Measurements from ENCODE around the gene TMEM237.

Gene TMEM237

GRCh38 chr2:201642579-201643215, 606 bp downstream of the TMEM237 start:
- in situ Hi-C loops (cut with MboI; ENCODE audit: low sequenced_read_pairs), result no loop called here

DNA sequence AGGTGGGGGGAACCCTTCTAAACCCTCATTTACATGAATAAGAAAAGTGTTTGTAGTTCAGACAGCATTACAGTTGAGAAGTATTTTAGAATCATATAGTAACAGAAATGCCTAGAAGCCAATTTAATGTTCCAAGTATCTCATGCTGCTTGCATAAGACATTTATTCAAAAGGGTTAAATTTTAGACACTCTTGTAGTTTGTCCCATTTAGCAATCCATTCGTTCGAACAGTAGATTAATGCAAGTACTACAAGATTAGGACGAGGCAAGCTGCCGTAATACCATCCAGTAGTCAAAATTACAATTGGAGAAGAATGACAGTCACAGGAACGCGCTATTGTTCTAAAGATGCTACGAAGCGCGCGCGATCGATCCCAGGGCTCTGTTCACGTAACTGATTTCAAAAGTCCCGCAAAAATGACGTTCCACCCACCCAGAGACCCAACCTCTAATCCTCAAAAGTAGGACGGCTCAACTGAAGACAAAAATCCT, 1.2 kb downstream of the TMEM237 start:
- in situ Hi-C loops (cut with MboI; ENCODE audit: low sequenced_read_pairs), result no loop called here

DNA sequence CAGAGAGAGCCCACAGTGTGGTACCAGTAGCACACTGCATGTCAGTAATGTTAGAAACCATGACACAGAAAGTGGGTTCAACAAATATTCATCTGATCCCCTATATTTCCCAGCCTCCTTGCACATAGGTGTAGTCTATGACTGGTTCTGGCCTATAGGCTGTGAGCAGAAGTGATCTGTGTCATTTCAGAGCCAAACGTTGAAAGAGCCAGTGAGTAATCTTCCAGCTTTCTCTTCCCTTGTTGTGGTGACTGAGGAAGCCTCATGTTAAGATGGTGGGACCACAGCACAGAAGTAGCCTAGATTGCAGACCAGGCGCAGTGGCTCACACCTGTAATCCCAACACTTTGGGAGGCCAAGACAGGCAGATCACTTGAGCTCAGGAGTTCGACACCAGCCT, 4.1 kb downstream of the TMEM237 start:
- in situ Hi-C loops (cut with MboI; ENCODE audit: low sequenced_read_pairs), result no loop called here

DNA sequence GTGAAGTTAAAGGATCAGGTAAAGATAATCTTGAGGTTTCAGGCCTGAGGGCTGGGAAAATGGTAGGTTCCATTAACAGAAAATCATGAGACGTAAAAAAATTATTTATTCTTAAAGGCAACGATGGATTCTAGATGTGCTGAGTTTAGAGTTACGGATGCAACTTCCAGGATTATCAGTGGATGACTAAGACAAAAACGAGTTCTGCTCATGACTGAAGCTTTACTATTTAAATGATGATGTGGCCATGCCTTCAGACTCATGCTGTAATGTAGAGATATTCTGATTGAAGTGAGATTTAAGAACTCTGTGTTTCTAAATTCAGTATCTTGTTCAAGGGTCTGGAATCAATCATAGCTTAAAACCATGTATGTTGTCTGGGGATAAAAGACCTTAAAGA, 5.0 kb downstream of the TMEM237 start:
- in situ Hi-C loops (cut with MboI; ENCODE audit: low sequenced_read_pairs), result no loop called here

- in situ Hi-C loops (cut with MboI; ENCODE audit: low sequenced_read_pairs), result no loop called here
Observed at GRCh38 chr2:201633661-201634249, 9.5 kb downstream of the TMEM237 start.

- in situ Hi-C loops (cut with MboI; ENCODE audit: low sequenced_read_pairs), result no loop called here
Observed at GRCh38 chr2:201631041-201631440, 12.3 kb downstream of the TMEM237 start.

DNA sequence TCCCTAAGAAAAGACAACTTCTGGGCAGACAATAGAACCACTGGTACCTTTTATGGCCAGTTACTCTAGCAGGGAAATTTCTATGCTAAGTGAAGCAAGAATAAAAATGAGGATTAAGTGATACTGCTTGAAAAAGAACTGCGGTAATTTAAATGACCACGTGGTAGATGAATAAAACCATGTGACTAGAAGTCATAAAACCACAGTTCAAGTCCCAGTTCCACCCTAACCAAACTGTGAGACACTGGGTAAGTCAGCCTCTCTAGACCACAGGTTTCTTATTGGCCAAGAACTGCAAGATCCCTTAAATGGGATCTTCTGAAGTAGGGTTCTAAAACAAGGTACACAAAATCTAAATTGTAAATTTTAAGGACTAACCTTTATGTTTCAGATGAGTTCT, 12.7 kb downstream of the TMEM237 start:
- in situ Hi-C loops (cut with MboI; ENCODE audit: low sequenced_read_pairs), result no loop called here

GRCh38 chr2:201628545-201628944, 14.8 kb downstream of the TMEM237 start:
- in situ Hi-C loops (cut with MboI; ENCODE audit: low sequenced_read_pairs), result no loop called here

- in situ Hi-C loops (cut with MboI; ENCODE audit: low sequenced_read_pairs), result no loop called here
Observed at GRCh38 chr2:201622306-201622970, 20.9 kb downstream of the TMEM237 start.

DNA sequence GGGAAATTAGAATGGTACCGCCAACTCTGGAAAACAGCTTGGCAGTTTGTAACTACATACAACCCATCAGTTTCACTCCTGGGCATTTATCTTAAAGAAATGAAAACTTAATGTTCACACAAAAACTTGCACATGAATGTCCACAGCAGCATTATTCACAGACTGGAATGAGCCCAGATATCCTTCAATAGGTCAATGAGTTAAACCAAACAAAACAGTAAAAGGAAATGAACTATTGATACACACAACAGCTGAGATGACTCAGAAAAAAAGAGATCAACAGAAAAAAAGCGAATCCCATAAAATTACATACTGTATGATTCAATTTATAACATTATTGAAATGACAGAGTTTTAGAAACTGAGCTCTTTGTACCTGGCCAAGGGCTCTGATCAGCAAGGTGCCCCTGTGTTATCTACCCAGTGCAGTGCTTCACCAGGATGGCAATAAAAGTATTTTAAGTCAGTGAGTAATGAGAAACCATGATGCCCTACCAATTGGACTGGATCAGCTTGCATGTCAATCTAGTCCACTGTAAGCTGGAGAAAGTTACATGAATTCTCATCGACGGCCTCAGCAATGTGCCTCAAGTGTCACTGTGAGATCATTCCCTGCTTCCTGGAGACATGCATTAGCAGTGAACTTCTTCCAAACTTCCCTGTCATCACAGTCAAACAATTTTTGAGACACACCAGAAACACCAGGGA, 21.9 kb downstream of the TMEM237 start:
- in situ Hi-C loops (cut with MboI; ENCODE audit: low sequenced_read_pairs), result no loop called here

GRCh38 chr2:201618744-201619662, 24.3 kb downstream of the TMEM237 start:
- in situ Hi-C loops (cut with MboI; ENCODE audit: low sequenced_read_pairs), result no loop called here

DNA sequence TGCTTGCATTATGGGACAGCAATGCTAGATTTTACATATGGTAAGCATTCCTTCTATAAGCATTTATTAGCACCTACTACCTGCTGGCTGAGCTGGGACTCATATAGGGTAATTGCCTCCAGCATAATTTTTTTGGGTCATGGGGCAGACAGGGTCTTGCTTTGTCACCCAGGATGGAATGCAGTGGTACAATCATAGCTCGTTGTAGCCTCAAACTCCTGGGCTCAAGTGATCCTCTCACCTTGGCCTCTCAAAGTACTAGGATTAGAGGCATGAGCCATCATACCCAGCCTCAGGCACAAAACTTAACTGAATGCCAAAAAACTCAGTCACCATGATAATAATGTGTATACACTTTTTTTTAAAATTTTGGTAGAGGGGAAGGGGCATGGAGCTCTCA, 35.3 kb downstream of the TMEM237 start:
- in situ Hi-C loops (cut with MboI; ENCODE audit: low sequenced_read_pairs), result no loop called here

GRCh38 chr2:201607568-201607967, 35.7 kb downstream of the TMEM237 start:
- in situ Hi-C loops (cut with MboI; ENCODE audit: low sequenced_read_pairs), result no loop called here

GRCh38 chr2:201600906-201601305, 42.4 kb downstream of the TMEM237 start:
- in situ Hi-C loops (cut with MboI; ENCODE audit: low sequenced_read_pairs), result no loop called here

- in situ Hi-C loops (cut with MboI; ENCODE audit: low sequenced_read_pairs), result no loop called here
Observed at GRCh38 chr2:201597397-201597796, 45.9 kb downstream of the TMEM237 start.

GRCh38 chr2:201580486-201580885, 62.8 kb downstream of the TMEM237 start:
- in situ Hi-C loops (cut with MboI; ENCODE audit: low sequenced_read_pairs), result no loop called here

DNA sequence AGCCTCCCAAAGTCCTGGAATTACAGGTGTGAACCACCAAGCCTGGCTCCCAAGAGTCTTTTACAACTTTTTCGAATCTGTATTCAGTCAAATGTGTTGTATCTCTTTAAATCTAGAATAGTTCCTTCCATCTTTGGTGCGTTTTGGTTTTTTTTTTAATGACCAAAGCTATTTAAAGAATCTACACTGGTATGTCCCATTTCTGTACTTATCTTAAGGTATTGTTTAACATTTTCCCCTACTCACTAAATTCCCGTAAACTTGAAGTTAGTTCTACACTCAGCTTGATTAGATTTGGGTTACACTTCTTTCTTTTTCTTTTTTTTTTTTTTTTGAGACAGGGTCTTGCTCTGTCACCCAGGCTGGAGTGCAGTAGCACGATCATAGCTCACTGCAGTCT, 63.8 kb downstream of the TMEM237 start:
- in situ Hi-C loops (cut with MboI; ENCODE audit: low sequenced_read_pairs), result no loop called here

GRCh38 chr2:201575971-201576370, 67.3 kb downstream of the TMEM237 start:
- in situ Hi-C loops (cut with MboI; ENCODE audit: low sequenced_read_pairs), result no loop called here

DNA sequence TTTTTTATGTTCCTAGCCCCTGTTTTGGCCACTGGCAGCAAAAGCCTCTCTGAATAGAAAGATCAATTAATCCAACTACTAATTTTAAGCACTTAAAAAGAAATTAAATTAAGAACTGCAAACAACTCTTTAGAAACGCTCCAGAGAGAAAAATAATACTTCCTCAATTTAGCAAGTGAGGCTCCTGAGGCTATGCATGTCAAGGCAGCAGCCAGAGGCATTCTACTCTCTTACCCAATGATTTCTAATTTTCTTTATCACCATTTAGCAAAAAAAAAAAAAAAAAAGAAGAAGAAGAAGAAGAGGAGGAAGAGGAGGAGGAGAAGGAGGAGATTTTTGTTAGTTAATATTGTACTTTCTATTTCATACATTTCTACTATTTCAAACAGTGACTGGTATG, 68.5 kb downstream of the TMEM237 start:
- in situ Hi-C loops (cut with MboI; ENCODE audit: low sequenced_read_pairs), result no loop called here

- in situ Hi-C loops (cut with MboI; ENCODE audit: low sequenced_read_pairs), result no loop called here
Observed at GRCh38 chr2:201572846-201573508, 70.3 kb downstream of the TMEM237 start.
